ENCODE data around the gene TXLNB. TPM values are rescaled to one million over a fixed set of nuclear protein-coding genes. Genes with fewer than 3 reads are reported as not detected.

TXLNB gene
- total and polyA plus RNA-seq, 2 of the 13 experiments (the other 11 are each of a cell fraction or from before 2014, with no cell fraction given), result not detected

Other genes starting within 250 kb of the TXLNB start
- gene HECA, start 156.9 kb downstream of the TXLNB start, total RNA-seq (2016; rRNA removed; fragmentation: Illumina TruSeq; extraction: Trizol), result 0.15 and 0.18 TPM in 2 replicates
- 0.49 and 0.68 TPM in 2 replicates for gene HECA, start 156.9 kb downstream of the TXLNB start, polyA plus RNA-seq (2011; rRNA removed)
- 16.8 and 17.6 TPM in 2 replicates for gene CITED2, start 82.7 kb upstream of the TXLNB start, total RNA-seq (2016; rRNA removed; fragmentation: Illumina TruSeq; extraction: Trizol)
- 57.2 and 66.8 TPM in 2 replicates for gene CITED2, start 82.7 kb upstream of the TXLNB start, polyA plus RNA-seq (2011; rRNA removed)

All from HepG2 (cell line).